Stimulated activated CD4-positive, alpha-beta T cell treated with anti-CD3 and anti-CD28 coated beads, Interleukin-15, amount 100 ng/mL, for 48 hours (primary cell): ENCODE measurements around the gene P2RX2.
"Not testable (repeated sequence)": the region's sequence is repeated elsewhere in the genome, so short reads cannot be mapped to it uniquely, and the experiment has no call there.

Experiments used
- DNase-seq, 2 donors: peaks; one replicate each; pipeline ENCODE4 v3.0.0-alpha.2; 2020; ENCODE audit warnings: low read depth in 2 of 2

P2RX2 gene

GRCh38 chr12:132583736-132584135 is 34.8 kb upstream of the P2RX2 start:
- DNase-seq: no peak

DNA sequence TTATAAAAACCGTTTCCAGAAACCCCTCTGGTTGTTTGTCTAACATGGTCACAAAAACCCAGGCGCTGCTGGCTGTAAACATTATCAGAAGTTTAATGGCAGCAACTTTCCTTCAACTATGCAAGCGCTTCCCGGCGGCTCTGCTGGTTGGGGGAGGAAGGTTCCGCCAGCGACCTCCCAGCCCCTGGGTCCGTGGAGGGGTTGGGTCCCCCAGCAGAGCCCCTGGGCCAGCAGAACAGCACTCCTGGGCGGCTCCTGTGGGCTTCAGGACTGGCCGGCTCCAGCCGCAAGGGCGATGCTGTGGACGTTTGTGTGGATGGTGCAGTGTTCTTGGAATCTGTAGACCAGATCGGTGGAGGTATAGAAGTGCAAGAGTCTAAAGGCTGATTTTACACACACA is 34.1 kb upstream of the P2RX2 start:
- DNase-seq: no peak

DNA sequence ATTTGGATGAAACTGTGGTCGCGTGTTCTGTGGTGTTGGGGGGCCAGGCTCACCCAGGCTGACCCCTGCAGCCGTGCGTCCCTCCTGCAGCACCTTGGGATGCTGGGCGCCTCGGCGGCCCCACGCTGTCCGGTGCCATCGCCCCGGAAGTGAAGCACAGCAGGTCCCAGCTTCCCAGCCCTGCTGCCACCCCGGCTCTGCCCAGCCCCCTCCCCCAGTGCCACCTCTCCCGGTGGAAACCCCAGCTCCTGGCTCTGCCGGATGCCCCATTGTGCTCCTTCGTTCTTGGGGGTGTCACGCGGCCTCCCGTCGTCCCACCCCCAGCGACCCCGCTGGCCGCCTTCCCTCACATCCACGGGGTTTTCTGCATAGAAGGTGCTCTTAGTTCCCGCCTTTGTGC is 33.4 kb upstream of the P2RX2 start:
- DNase-seq: no peak

DNA sequence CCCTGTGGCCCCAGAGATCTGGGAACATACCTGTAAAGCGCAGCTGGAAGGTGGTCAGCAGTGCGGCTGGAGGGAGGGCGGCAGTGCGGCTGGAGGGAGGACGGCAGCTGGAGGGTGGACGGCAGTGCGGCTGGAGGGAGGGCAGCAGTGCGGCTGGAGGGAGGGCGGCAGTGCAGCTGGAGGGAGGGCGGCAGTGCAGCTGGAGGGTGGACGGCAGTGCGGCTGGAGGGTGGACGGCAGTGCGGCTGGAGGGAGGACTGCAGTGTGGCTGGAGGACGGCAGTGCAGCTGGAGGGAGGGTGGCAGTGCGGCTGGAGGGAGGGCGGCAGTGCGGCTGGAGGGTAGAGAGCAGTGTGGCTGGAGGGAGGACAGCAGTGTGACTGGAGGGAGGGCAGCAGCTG is 31.6 kb upstream of the P2RX2 start:
- no peak for DNase-seq

DNA sequence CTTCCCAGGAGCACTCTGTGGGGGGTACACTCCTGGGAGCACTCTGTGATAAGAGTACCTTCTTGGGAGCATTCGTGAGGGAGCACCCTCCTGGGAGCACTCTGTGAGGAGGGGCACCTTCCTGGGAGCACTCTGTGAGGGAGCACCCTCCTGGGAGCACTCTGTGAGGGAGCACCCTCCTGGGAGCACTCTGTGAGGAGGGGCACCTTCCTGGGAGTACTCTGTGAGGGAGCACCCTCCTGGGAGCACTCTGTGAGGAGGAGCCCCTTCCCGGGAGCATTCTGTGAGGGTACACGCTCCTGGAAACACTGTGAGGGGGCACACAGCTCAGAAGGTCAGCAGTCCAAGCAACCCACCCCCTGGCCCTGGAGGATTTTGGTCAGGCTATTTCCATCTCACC is 30.8 kb upstream of the P2RX2 start:
- DNase-seq: no peak

- no peak for DNase-seq
Observed at GRCh38 chr12:132588319-132588718, 30.3 kb upstream of the P2RX2 start.

DNA sequence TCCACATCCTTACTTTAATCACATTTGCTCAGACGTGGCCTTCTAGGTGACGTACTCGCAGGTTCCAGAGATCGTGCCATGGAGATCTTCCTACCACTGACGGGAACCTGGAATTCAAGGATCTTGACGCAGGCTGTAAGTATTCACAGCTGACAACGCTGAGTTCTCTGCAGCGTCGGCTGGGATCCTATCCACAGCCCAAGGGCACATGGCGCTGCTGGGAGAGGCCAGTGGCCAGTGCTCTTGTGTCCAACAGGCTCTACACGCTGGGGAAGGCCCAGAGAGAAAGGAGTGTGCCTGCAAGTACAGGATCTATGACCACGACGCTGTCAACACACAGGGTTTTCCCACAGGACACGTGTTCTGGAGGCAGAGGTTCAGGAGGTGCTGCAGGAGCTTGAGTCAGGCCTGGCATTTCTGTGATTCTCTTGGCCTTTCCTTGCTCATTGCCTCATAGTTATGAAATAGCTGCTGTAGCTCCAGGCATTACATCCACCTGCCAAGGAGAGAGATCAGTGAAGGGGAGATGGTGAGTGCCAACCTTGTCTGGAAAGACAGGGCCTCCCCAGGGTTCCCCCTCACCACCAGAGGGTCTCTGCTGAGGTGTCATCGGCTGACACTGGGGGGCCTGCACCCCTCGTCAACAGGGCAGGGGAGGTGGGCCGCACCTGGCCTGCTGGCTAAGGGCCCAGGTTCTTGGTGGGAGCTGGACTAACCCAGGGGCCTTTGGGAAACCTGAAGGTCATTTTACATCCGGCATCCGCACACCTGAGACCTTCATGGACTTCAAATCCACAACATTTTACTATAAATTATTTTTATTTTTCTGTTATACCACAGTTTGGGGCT is 29.5 kb upstream of the P2RX2 start:
- DNase-seq: no peak

GRCh38 chr12:132591107-132591935 is 27.3 kb upstream of the P2RX2 start:
- DNase-seq: no peak

DNA sequence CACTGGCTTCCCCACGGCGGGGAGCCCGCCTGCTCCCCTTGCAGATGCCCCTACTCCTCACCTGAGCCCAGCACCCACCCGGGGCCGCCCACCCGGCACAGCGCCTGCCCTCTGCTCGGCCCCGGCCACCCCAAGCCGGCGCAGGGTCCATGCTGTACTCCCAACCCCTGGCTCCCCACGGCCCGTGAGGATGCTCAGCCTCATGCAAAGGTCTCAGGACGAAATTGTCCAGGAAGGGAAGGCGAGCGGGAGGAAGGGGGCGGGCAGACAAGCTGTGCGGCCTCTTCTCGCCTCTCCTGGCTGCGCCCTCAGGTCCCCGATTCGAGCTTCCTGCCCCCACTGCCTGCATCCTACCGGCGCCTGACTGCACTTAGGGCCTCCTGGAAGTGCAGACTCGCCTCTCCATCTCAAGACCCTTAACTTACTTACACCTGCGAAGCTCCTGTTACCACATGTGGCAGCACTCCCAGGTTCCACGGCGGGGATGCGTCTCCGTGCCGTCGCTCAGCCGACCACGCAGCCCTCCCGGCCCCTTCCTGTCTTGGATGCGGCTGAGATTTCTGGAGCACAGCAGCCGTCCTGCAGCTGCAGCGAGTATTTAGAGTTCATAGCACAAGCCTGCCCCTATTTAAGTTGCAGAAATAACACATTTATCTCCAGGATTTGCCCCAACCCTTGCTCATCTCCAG is 26.1 kb upstream of the P2RX2 start:
- DNase-seq: no peak

- no peak for DNase-seq
Observed at GRCh38 chr12:132593071-132593470, 25.5 kb upstream of the P2RX2 start.

DNA sequence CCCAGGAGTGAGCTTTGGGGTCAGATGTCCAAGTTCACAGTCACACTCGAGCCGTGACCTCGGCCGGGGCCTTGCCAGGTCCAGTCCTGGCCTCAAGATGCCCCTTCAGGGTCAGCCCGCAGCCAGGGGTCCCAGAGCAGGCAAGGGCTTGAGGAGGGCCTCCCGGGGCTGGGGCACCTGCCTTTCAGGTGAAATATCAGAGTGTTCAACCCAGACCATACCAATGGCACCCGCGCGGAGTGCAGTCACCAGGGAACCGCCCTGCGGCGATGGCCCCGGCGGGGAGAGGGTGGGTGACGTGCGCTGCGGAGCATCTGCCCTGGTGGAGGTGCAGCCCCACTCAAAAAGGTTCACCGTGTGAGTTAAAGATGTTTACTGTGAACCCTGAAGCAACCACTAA is 25.1 kb upstream of the P2RX2 start:
- DNase-seq: no peak

- DNase-seq: peak; percentile 14 to 31
Observed at GRCh38 chr12:132593938-132594358, 24.6 kb upstream of the P2RX2 start.

DNA sequence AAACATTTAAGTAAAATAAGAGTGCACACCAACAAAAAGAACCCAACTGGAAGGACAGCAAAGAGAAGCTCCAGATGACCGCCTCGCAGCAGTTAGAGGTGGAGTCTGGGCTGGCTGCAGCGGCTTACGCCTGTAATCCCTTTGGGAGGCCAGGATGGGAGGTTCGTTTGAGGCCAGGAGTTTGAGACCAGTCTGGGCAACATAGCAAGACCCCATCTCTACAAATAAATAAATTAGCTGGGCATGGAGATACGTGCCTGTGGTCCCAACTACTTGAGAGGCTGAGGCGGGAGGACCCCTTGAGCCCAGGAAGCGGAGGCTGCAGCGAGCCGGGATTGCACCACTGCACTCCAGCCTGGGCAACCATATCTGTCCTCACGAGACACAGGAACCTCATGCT is 23.4 kb upstream of the P2RX2 start:
- DNase-seq: no peak

GRCh38 chr12:132596016-132596415 is 22.6 kb upstream of the P2RX2 start:
- DNase-seq: no peak

DNA sequence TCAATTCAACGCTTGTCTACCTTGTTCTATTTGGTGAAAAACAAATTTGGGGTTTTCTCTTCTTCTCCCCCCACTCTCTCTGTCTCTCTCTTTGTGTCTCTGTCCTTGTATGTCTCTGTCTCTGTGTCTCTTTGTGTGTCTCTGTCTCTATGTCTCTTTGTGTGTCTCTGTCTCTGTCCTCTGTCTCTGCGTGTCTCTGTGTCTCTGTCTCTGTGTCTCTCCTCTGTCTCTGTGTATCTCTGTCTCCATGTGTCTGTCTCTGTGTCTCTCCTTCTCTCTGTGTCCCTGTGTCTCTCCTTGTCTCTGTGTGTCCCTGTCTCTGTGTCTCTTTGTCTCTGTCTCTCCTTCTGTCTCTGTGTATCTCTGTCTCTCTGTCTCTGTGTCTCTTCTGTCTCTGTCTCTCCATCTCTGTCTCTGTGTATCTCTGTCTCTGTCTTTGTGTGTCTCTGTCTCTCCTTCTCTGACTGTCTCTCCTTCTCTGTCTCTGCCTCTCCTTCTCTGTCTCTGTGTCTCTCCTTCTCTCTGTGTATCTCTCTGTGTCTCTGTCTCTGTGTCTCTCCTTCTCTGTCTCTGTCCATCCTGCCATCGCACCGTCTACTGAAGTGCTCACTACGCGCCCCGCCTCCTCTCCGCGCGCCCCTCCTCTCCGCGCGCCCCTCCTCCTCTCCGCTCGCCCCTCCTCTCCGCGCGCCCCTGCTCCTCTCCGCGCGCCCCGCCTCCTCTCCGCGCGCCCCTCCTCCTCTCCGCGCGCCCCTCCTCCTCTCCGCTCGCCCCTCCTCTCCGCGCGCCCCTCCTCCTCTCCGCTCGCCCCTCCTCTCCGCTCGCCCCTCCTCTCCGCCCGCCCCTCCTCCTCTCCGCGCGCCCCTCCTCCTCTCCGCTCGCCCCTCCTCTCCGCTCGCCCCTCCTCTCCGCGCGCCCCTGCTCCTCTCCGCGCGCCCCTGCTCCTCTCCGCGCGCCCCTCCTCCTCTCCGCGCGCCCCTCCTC is 21.0 kb upstream of the P2RX2 start:
- DNase-seq: no peak

DNA sequence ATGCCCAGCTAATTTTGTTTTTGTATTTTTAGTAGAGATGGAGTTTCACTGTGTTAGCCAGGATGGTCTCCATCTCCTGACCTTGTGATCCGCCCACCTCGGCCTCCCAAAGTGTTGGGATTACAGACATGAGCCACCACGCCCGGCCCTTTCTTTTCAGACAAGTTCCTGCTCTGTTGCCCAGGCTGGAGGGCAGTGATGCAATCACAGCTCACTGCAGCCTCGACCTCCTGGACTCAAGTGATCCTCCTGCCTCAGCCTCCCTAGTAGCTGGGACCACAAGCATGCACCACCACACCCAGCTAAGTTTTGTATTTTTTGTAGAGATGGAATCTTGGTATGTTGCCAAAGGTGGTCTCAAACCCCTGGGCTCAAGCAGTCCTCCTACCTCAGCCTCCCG is 19.1 kb upstream of the P2RX2 start:
- not testable (repeated sequence) for DNase-seq

GRCh38 chr12:132600048-132601032 is 18.2 kb upstream of the P2RX2 start:
- DNase-seq: peak in 1 of 2 donors; percentile 25

GRCh38 chr12:132601171-132601883 is 17.2 kb upstream of the P2RX2 start:
- no peak for DNase-seq

GRCh38 chr12:132602572-132603239 is 15.9 kb upstream of the P2RX2 start:
- no peak for DNase-seq
